ENCODE measurements around the gene MCUR1. TPM values are rescaled to one million over a fixed set of nuclear protein-coding genes. Genes with fewer than 3 reads are reported as not detected.
"Not testable (repeated sequence)": the region's sequence is repeated elsewhere in the genome, so short reads cannot be mapped to it uniquely, and the experiment has no call there.

Gene MCUR1
- total RNA-seq, 2 experiments from 2014 or later = 51.7 to 54.7 TPM

- CTCF ChIA-PET = interaction anchor here (0.7 to 1.9 kb wide), 12 partner anchors 14 to 331 kb away, joined by 3 to 7 read pairs (median 3); partner anchors contain the start of gene GFOD1
- POLR2A ChIA-PET = no interaction called here
These were observed 20.2 kb downstream of the MCUR1 start for GRCh38 chr6:13794184-13794583.

GRCh38 chr6:13789746-13790145 lies 24.6 kb downstream of the MCUR1 start:
- CTCF ChIA-PET = interaction anchor here (0.7 to 1.4 kb wide), 2 partner anchors 84 to 161 kb away, joined by 3 to 4 read pairs; no protein-coding TSS in a partner anchor
- POLR2A ChIA-PET = no interaction called here

- ChIA-PET POLR2A (no interaction called here), CTCF (interaction anchor here (0.8 to 0.9 kb wide), 2 partner anchors 78 to 102 kb away, joined by 3 to 4 read pairs; no protein-coding TSS in a partner anchor)
These were observed 25.5 kb downstream of the MCUR1 start for GRCh38 chr6:13788820-13789219.

GRCh38 chr6:13787137-13787536 lies 27.2 kb downstream of the MCUR1 start:
- CTCF ChIA-PET = interaction anchor here (1.5 kb wide), 1 partner anchor 212 kb away, joined by 4 read pairs; the partner anchor contains the start of gene SIRT5
- POLR2A ChIA-PET = no interaction called here

GRCh38 chr6:13780162-13780561 lies 34.2 kb downstream of the MCUR1 start:
- POLR2A ChIA-PET, CTCF ChIA-PET: not testable (repeated sequence)

- ChIA-PET POLR2A (no interaction called here), CTCF (interaction anchor here (0.6 to 1.2 kb wide), 2 partner anchors 9 to 83 kb away, joined by 3 read pairs; no protein-coding TSS in a partner anchor)
These were observed 36.3 kb downstream of the MCUR1 start for GRCh38 chr6:13778028-13778427.

- POLR2A ChIA-PET = no interaction called here
- CTCF ChIA-PET = no interaction called here
These were observed 37.8 kb downstream of the MCUR1 start for GRCh38 chr6:13776602-13777001.

GRCh38 chr6:13775466-13775865 lies 38.9 kb downstream of the MCUR1 start:
- CTCF ChIA-PET, POLR2A ChIA-PET: not testable (repeated sequence)

GRCh38 chr6:13772358-13773030 lies 41.9 kb downstream of the MCUR1 start:
- CTCF ChIA-PET = not testable (repeated sequence)

GRCh38 chr6:13769655-13770053 lies 44.7 kb downstream of the MCUR1 start:
- CTCF ChIA-PET = interaction anchor here (0.9 kb wide), 1 partner anchor 8 kb away, joined by 3 read pairs; no protein-coding TSS in a partner anchor
- POLR2A ChIA-PET = no interaction called here

More at GRCh38 chr6:13772358-13773030, 41.9 kb downstream of the MCUR1 start:
- POLR2A ChIA-PET = not testable (repeated sequence)

GRCh38 chr6:13769034-13769654 lies 45.2 kb downstream of the MCUR1 start:
- ChIA-PET POLR2A (no interaction called here), CTCF (interaction anchor here (0.9 kb wide), 1 partner anchor 9 kb away, joined by 3 read pairs; no protein-coding TSS in a partner anchor)

- POLR2A ChIA-PET = no interaction called here
These were observed 47.1 kb downstream of the MCUR1 start for GRCh38 chr6:13767121-13767808.

GRCh38 chr6:13766201-13766634 lies 48.1 kb downstream of the MCUR1 start:
- POLR2A ChIA-PET = no interaction called here
- CTCF ChIA-PET = interaction anchor here (0.7 kb wide), 1 partner anchor 97 kb away, joined by 3 read pairs; no protein-coding TSS in a partner anchor

More at GRCh38 chr6:13767121-13767808, 47.1 kb downstream of the MCUR1 start:
- CTCF ChIA-PET = no interaction called here

GRCh38 chr6:13765570-13765969 lies 48.8 kb downstream of the MCUR1 start:
- POLR2A ChIA-PET = no interaction called here
- CTCF ChIA-PET = interaction anchor here (4.7 kb wide), 1 partner anchor 150 kb away, joined by 15 read pairs; the partner anchor contains the start of gene NOL7

- ChIA-PET POLR2A (no interaction called here), CTCF (interaction anchor here (1.0 to 4.7 kb wide), 2 partner anchors 72 to 149 kb away, joined by 3 to 15 read pairs; partner anchors contain the start of gene NOL7)
These were observed 49.4 kb downstream of the MCUR1 start for GRCh38 chr6:13764996-13765395.

GRCh38 chr6:13763740-13764381 lies 50.5 kb downstream of the MCUR1 start:
- CTCF ChIA-PET = interaction anchor here (0.5 to 4.7 kb wide), 9 partner anchors 26 to 336 kb away, joined by 3 to 15 read pairs (median 3); partner anchors contain the start of genes NOL7, RANBP9 and SIRT5
- POLR2A ChIA-PET = interaction anchor here (0.5 to 1.2 kb wide), 3 partner anchors 16 to 189 kb away, joined by 3 to 5 read pairs (median 3); partner anchors contain the start of gene SIRT5

- ChIA-PET CTCF (interaction anchor here (0.5 to 4.7 kb wide), 8 partner anchors 15 to 334 kb away, joined by 3 to 15 read pairs (median 4); partner anchors contain the start of genes NOL7 and RANBP9), POLR2A (interaction anchor here (0.6 to 1.2 kb wide), 4 partner anchors 51 to 1993 kb away, joined by 3 to 5 read pairs (median 4); partner anchors contain the start of genes NOL7, RANBP9 and SIRT5)
These were observed 51.5 kb downstream of the MCUR1 start for GRCh38 chr6:13762611-13763441.

GRCh38 chr6:13761361-13762036 lies 52.9 kb downstream of the MCUR1 start:
- CTCF ChIA-PET = interaction anchor here (4.7 kb wide), 1 partner anchor 146 kb away, joined by 15 read pairs; the partner anchor contains the start of gene NOL7
- POLR2A ChIA-PET = no interaction called here
